Ramos (cell line): ENCODE data around the gene PID1.
"Not testable (repeated sequence)": the region's sequence is repeated elsewhere in the genome, so short reads cannot be mapped to it uniquely, and the experiment has no call there.

Experiments
- in situ Hi-C: fragments of 300-500 bp; cut with MboI; formaldehyde crosslinking; loops from one replicate; pipeline ENCODE4 v1.14.3; 2022; ENCODE audit warnings: low sequenced_read_pairs; ENCODE audit not compliant: unreplicated experiment

Gene PID1

DNA sequence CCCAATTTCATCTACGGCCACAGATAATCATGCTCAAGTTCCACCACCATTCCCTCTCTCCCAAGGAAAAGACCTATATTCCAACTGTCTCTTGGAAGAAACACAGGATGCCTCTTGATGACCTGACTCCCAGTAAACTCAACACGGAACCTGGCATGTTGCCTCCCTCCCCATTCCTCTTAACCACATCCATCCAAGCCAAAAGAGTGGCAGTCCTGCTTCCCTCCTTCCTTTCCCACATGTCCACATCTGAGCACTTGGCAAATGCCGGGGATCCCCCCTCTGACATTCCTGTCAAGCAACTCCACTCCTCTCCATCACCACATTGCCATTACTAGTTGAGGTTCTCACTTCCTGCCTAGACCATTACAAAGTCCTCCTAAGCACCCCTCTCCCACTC, 49.4 kb downstream of the PID1 start:
- in situ Hi-C loops, result no loop called here

DNA sequence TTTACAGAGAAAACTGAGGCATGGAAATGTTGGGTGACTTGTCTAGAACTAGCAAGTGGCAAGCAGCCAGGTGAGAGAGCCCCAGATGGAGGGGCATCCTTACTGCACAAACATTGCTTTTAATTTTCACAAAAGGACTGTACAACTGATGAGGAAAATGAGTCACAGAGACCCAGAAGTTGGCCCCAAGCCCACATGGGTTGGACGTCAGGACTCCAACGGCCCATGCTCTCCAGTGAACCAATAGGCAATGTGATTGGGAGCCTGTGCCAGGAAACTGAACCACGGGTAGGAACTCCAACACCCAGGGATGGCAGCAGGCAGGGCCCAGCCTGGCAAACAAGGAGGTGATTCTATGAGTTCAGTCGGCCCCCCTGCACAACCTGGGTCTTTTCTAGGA, 50.8 kb downstream of the PID1 start:
- in situ Hi-C loops, result no loop called here

DNA sequence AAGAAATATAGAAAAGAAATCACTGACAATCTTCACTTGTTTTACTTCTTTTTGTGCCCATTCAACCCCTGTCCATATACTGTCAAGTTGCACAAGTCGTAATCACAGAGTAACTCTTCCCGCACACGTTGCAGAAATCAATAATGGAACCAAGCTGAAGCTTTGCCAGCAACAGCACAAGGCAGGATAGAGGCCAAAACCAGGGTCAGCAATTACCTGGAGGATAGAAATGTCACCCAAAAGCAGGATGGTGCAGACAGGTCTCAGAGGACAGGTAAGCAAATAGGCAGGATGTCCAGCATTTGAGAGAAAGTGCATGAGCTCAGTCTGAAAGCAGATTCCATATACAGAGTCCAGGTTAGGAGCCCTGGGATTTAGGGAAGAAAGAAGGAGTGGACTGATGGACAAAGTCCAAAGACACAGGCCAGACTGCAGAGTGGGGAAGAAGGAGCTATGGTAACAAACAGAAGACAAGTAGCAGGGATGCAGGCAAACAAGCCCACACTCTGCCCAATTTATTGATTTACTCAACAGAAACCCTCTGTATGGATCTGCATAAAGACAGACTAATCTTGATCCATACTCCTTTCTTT, 52.7 kb downstream of the PID1 start:
- in situ Hi-C loops, result no loop called here

DNA sequence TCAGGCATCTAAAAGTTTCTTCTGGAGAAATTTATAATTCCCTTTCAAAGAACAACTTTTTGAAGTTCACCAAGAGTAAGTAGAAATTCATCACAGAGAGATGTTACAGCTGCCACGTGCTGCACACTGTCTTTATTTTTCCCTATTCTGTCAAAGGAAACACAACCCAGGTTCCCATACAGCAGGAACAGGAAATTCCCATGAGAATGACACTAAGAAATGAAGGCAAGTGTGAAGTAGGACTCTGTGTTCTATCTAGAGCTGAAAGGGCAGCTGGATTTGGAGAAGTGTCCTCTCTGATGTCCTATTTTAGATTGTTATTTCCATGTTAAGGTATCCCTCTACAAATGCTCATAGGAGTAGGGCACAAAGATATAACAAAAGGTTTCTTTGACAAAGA, 58.8 kb downstream of the PID1 start:
- in situ Hi-C loops, result no loop called here

DNA sequence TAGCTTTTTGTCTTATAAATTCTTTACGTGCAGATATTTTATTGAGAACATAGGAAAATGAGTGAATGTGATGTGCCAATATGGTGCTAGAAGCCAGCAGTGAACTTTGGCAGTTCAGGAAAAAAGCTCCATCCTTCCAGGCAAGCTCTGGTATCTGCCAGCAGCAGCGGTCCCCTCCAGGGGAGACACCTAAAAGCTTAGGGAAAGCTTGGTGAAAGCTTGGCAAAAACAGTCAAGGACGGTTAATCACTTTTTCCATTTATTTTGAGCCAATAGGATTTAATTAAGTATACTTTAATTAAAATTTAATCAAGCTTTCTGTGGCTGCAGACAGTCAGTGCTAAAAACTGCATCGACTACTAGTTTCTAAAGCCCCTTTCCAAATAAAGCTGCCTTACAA, 60.4 kb downstream of the PID1 start:
- in situ Hi-C loops, result no loop called here

DNA sequence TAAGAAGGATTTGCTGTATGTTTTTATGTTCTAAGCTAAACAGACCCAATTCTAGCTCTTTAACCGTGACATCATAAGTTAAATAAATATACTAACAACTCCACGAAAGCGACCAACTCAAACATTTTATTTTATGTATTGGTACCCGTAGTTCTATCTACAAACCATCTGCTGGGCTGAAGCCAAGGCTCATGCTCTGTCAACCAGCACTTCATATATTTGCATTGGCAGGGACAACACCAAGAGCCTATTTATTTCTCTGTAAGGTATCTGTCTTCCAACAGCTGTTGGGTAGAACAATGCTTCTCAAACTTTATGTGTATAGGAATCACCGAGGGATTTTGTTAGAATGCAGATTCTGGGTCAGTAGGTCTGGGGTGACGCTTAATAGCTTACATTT, 64.5 kb downstream of the PID1 start:
- in situ Hi-C loops, result no loop called here

DNA sequence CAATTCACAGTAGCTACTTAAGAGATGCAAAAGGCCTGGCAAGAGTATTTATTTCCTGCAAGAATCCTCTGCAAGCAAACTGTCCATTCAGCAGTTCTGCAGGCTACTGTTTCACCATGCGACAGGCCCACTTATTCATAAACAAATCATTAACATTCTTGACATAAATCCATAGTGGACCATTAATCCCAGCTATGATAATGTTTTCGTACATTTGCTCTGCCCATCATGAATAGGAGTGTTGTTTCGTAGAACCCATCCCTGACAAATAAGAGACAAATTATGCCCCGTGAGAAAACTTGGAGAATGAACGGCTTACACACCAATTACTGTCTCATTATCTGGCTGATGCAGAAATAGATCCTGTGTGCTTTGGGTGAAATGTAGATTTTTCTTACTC, 65.4 kb downstream of the PID1 start:
- in situ Hi-C loops, result no loop called here

DNA sequence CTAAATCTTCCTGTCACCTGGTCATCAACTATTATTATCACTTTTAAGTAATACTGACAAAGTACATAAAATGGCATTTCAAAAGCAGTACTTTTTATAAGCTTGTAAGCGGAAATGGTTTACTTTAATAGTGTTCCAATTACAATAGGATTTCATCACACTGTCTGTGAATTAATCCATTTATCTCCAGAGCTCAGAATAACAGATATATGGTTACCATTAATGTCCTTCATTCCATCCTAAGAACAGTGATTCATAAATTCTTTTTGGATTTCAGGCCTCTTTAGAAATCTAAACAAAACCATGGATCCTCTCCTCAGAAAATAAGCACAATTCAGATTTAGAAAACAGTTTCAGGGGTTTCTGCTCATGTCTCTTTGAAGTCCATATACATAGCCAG, 68.4 kb downstream of the PID1 start:
- in situ Hi-C loops, result no loop called here

DNA sequence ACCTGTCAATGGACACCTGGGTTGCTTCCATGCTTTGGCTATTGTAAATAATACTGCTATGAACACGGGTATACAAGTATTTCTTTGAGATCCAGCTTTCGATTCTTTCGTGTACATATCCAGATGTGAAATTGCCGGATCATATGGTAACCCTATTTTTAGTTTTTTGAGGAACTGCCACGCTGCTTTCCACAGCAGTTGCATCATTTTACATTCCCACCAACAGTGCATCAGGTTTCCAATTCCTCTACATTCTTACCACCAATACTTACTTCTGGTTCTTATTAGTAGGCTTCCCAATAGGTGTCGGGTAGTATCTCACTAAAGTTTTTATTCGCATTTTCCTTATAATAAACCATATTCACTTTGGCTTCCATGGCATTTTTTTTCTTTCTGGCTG, 69.6 kb downstream of the PID1 start:
- in situ Hi-C loops, result no loop called here

DNA sequence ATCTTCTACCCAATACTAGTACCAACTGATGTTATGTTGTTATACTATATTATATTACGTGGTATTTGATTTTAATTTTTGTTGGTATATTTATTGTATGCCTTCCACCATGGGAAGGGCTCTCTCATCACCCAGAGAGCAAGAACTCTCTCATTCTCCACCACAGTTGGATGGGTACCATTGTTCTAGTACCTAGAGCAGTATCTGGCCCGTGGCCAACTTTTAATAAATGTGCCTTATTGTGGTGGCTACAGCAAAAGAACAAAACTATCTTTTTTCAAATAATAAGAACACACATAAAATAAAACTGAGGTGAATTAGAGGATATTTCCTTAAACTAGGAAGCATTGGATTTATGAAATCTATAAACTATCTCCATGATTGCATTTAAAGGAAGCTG, 71.8 kb downstream of the PID1 start:
- in situ Hi-C loops, result no loop called here

DNA sequence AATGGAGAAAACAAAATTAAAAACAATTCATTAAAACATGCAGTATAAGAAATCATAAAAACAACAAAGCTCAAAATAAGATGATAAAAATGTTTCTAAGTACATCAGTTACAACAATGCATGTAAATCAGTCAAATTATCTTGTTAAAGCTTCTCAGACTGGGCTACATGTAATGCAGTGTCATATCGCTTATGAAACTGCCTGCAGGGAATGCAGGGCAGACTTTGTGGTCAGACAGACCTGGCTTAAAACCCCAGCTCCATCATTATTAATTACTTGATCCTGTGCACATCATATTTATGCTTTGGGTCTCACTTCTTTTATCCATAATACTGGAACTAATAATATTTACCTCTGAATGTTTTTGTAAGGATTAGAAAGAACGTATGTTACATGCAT, 74.6 kb downstream of the PID1 start:
- in situ Hi-C loops, result no loop called here

DNA sequence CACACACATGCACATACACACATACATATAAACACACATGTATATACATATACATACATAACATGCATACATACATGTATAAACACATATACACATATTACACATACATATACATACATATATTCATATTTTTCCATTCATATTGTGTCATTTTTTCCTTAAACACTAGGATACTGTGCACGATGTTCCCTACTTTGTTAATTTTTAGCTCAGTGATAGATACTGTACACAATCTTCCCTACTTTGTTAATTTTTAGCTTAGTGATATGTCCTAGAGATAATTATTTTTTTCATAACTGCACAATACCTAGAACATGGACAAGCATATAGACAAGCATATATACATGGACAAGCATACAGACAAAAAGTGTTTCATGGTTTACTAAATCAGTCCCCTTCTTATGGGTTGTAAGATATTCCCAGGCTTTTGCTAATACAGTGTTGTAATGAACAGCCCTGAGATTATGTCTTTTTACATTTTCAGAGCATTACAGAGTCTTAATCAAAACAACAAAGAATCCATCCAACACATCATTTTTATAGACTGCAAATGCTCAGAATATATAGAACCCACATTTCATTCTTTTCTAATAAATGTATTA, 75.6 kb downstream of the PID1 start:
- in situ Hi-C loops, result no loop called here

DNA sequence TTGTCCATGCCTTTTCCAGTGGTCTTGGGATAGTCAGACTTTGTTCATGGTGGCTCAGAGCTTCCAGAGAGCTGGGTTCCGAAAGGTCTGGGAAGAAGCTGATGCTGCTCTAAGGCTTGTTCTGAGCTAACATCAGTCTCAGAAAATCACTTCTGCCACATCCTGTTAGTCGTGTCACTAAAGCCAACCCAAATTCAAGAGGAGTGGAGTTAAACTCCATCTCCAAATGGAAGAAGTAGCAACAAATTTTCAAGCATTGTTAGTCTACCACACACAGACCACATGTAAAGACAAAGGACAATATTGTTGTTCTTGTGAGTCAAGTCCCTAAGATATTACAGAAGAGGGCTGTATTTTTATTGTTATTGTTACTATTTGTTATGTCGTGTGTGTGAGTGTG, 77.8 kb downstream of the PID1 start:
- in situ Hi-C loops, result no loop called here

DNA sequence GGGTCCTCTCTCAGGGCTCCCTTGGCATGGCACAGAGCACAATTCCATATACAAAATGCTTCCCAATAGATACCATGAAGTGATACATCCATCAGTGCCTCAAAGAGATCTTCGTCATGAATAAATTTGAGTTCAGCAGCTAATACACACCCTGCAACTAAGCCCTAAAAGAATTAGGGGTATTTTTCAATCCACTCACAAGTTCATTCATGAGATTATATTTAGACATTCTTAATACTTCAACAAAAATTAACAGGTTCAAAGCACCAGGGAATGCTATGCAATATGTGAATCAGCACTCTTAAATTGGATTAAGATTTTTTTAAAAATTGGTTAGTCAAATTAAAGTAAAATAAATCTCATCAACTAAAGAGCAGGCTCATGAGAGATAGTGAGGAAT, 79.7 kb downstream of the PID1 start:
- in situ Hi-C loops, result no loop called here

DNA sequence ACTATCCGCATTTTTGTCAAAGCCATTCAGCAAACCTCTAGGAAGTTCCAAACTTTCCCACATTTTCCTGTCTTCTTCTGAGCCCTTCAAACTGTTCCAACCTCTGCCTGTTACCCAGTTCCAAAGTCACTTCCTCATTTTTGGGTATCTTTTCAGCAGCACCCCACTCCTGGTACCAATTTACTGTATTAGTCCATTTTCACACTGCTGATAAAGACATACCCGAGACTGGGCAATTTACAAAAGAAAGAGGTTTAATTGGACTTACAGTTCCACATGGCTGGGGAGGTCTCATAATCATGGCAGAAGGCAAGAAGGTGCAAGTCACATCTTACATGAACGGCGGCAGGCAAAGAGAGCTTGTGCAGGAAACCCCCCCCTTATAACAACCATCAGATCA, 84.0 kb downstream of the PID1 start:
- in situ Hi-C loops, result not testable (repeated sequence)

DNA sequence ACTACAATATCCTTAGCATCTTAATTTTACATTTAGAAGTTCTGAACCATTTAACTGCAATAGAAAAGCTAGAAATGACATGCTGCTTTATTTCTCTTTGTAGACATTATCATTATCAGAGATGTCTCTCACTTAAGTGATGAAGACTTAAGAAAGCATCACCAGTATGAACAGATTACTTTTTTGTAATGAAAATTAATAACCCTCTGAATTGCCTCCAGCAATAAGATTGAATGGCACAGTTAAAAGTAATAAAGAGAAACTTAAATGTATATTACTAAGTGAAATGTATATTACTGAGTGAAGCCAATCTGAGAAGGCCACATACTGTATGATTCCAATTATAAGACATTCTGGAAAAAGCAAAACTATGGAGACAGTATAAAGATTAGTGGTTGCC, 89.4 kb downstream of the PID1 start:
- in situ Hi-C loops, result no loop called here

DNA sequence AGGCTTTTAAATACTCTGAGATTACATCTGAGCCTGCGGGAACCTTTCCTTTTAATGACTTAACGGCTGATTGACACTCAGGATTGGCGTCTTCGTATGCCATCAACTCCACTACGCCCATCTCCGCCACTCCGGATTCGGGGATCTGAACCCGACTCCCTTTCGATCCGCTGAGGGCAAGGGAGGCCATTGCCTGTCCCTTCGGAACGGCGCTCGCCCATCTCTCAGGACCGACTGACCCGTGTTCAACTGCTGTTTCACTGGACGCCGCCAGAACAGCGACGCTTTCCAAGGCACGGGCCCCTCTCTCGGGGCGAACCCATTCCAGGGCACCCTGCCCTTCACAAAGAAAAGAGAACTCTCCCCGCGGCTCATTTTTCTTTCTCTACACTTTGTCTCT, 90.4 kb downstream of the PID1 start:
- in situ Hi-C loops, result no loop called here

DNA sequence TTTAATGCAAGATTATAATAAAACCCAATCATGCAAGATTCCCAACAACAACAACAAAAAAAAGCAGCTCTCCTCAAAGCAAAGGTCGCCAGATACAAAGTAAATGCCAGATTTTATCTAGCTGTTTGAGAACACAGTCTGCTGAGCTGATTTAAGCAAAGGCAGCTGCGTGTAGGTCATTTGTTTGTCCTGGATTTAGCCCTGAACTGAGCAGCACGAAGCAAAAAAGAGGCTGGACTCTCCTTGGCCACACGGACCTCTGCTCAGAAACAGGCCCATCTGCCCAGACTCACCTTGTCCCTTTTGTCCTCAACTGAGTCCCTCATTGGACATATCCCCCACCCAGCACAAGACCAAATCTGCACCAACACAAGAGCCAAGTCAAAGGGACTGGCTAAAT, 91.5 kb downstream of the PID1 start:
- in situ Hi-C loops, result no loop called here

DNA sequence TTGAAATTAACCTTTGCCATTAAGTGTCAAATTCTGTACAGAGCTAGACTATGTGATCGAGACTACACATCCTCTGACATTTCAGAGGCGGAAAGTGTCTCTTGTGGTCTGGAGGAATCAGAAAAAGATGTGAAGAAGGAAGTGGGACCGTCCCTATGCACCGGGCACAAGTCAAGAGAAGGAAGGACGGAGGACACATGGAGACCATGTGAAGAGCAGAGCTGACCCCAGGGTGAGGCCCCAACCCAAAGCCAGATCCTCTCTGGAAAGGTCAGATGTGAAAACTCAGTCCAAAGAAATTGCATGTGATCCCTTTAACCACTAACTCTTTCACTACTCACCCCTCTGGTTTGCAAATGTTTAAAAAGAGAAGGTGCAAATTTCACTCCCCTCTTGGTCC, 92.4 kb downstream of the PID1 start:
- in situ Hi-C loops, result no loop called here

DNA sequence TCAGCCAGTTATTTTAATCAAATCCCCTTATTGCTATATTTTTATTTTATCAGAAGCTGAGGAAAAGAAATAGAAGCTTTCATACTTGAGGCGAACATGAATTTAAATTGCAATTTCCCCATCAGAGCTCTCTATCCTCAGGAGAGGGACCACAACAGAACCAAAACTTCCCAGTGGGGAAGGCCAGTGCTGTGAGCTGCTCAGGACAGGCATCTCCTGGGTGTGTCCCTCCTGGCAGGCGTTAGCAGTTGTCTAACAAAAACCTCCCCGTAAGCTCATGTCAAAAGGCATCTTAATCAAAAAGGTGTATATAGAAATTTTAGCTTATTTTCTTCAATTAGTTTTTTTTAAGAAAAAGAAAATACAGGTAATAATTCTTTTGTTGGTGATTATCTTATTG, 93.0 kb downstream of the PID1 start:
- in situ Hi-C loops, result no loop called here

DNA sequence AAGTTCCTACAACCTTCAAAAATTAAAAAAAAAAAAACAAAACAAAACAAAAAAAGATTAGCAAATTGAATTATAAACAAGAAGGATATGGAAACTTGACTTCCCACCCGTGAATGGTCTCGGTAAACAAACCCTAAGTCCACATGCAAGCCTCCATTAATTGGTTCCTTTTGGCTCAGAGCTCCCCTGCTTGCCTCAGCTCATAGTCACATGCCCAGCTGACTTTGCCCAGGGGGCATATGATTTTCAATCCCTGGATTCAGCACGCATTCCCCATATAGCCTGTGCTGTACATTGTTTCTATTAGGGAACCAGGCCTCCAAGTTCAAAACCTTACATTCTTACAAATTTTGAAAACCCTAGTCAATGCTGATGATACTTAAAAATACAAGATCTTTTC, 95.0 kb downstream of the PID1 start:
- in situ Hi-C loops, result no loop called here

DNA sequence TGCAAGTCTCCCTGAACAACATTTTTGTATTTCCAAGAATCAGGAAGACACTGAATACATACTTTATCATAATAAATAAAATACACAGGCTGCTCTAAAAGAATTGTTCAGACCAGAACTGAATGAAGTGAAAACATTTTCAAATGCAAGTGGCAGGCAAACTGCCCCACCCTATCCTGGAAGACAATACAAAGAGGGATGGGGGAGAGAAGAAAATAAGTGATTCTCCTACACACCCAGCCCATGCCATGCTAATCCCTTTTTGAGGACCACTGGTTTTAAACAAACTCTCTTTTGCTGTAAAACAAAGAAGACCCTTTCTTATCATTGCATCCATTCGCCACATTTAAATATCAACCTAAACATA, 95.6 kb downstream of the PID1 start:
- in situ Hi-C loops, result no loop called here
